IMR-90 (cell line): Measurements from ENCODE around the gene GRB10. TPM values are rescaled to one million over a fixed set of nuclear protein-coding genes. Genes with fewer than 3 reads are reported as not detected.

ENCODE experiments used
- ATAC-seq: fragments of 200-7000 bp; cut with Tn5 transposase; 2 replicates; pipeline ENCODE4 v1.9.1; 2020; ENCODE audit warnings: low read depth, mild to moderate bottlenecking, moderate library complexity
- BruUV-seq: library from RNA; stranded (reverse); fragments of 400-500 nt; replicated peaks from 2 replicates; lab custom pipeline; 2021; lab: Mats Ljungman, UMichigan
- CTCF ChIA-PET: fragments of 300-600 bp; formaldehyde crosslinking; extraction: SDS; loops from one replicate; lab custom pipeline; 2021; ENCODE audit warnings: antibody characterized with exemption; lab: Yijun Ruan, JAX
- POLR2A ChIA-PET: fragments of 300-600 bp; sonication (Branson Sonifier 250); formaldehyde crosslinking; loops from one replicate; lab custom pipeline; 2022; ENCODE audit warnings: antibody characterized with exemption; ENCODE audit not compliant: unreplicated experiment; lab: Charles Lee
- DNase-seq: peaks from one replicate; pipeline ENCODE4 v3.0.0; 2013
- H2AFZ ChIP-seq: replicated peaks from 2 replicates; pipeline ENCODE3; 2013; ENCODE audit warnings: low read length, mild to moderate bottlenecking; ENCODE audit not compliant: poor library complexity
- H2AK5ac ChIP-seq: 2 replicates; pipeline ENCODE4 v1.6.1; 2013; ENCODE audit warnings: low read depth, low read length, inconsistent platforms
- H2AK9ac ChIP-seq: replicated peaks from 2 replicates; pipeline ENCODE3; 2013; ENCODE audit warnings: mild to moderate bottlenecking, low read depth, low read length, moderate library complexity; ENCODE audit not compliant: poor library complexity
- H2BK120ac ChIP-seq: 2 replicates; pipeline ENCODE4 v1.6.1; 2013; ENCODE audit warnings: low read depth, low read length, inconsistent platforms
- H2BK15ac ChIP-seq: 3 replicates; pipeline ENCODE4 v1.6.1; 2013; ENCODE audit warnings: low read depth, low read length, inconsistent platforms
- H2BK20ac ChIP-seq: 2 replicates; pipeline ENCODE4 v1.6.1; 2013; ENCODE audit warnings: low read depth, mild to moderate bottlenecking, inconsistent platforms, low read length, moderate library complexity
- H2BK5ac ChIP-seq: 2 replicates; pipeline ENCODE4 v1.6.1; 2013; ENCODE audit warnings: mild to moderate bottlenecking, low read depth, low read length, inconsistent platforms; ENCODE audit not compliant: poor library complexity, severe bottlenecking
- H3K14ac ChIP-seq: replicated peaks from 2 replicates; pipeline ENCODE4 v1.6.1; 2013; ENCODE audit warnings: low read depth, low read length, inconsistent platforms
- H3K18ac ChIP-seq: 2 replicates; pipeline ENCODE4 v1.6.1; 2013; ENCODE audit warnings: low read depth, low read length, control low read depth
- H3K23ac ChIP-seq: 2 replicates; pipeline ENCODE4 v1.6.1; 2013; ENCODE audit warnings: low read depth, low read length, inconsistent platforms
- H3K27ac ChIP-seq: 2 replicates; pipeline ENCODE4 v1.5.1; 2013; ENCODE audit warnings: mild to moderate bottlenecking, control low read depth, low read length; ENCODE audit not compliant: insufficient read depth
- H3K27me3 ChIP-seq: 2 replicates; pipeline ENCODE4 v1.6.1; 2013; ENCODE audit warnings: low read length; ENCODE audit not compliant: control insufficient read depth, insufficient read depth
- H3K36me3 ChIP-seq: 2 replicates; pipeline ENCODE4 v1.6.1; 2013; ENCODE audit warnings: low read length, mixed read lengths; ENCODE audit not compliant: control insufficient read depth, insufficient read depth
- H3K4ac ChIP-seq: 2 replicates; pipeline ENCODE4 v1.6.1; 2013; ENCODE audit warnings: low read depth, low read length, inconsistent platforms
- H3K4me1 ChIP-seq: 2 replicates; pipeline ENCODE4 v1.6.1; 2013; ENCODE audit warnings: low read length, mixed read lengths; ENCODE audit not compliant: control insufficient read depth, insufficient read depth
- H3K4me2 ChIP-seq: 2 replicates; pipeline ENCODE4 v1.6.1; 2013; ENCODE audit warnings: low read depth, mild to moderate bottlenecking, control low read depth, low read length, moderate library complexity
- H3K4me3 ChIP-seq: 2 replicates; pipeline ENCODE4 v1.5.1; 2013; ENCODE audit warnings: low read depth, mild to moderate bottlenecking, control low read depth, low read length, moderate library complexity; ENCODE audit not compliant: insufficient read depth
- H3K56ac ChIP-seq: 2 replicates; pipeline ENCODE4 v1.6.1; 2013; ENCODE audit warnings: low read length, inconsistent platforms; ENCODE audit not compliant: insufficient read depth; ENCODE audit errors: extremely low read depth
- H3K79me1 ChIP-seq, 2 experiments: 2 replicates each; pipeline ENCODE4 v1.6.1; 2013; ENCODE audit warnings: low read length in 2 of 2, inconsistent platforms in 1 of 2, low read depth in 1 of 2
- H3K9ac ChIP-seq: 2 replicates; pipeline ENCODE4 v1.6.1; 2013; ENCODE audit warnings: low read depth, low read length, control low read depth
- H3K9me1 ChIP-seq: 2 replicates; pipeline ENCODE4 v1.6.1; 2013; ENCODE audit warnings: low read length, inconsistent platforms; ENCODE audit not compliant: insufficient read depth
- H3K9me3 ChIP-seq: 2 replicates; pipeline ENCODE4 v1.6.1; 2013; ENCODE audit warnings: low read length; ENCODE audit not compliant: control insufficient read depth, insufficient read depth
- H4K20me1 ChIP-seq: 2 replicates; pipeline ENCODE4 v1.6.1; 2013; ENCODE audit warnings: low read length, inconsistent platforms; ENCODE audit not compliant: insufficient read depth
- H4K5ac ChIP-seq: 2 replicates; pipeline ENCODE4 v1.6.1; 2013; ENCODE audit warnings: mild to moderate bottlenecking, low read depth, low read length, control low read depth
- H4K8ac ChIP-seq, 2 experiments: 2 replicates each; pipeline ENCODE4 v1.6.1; 2013; ENCODE audit warnings: low read depth in 2 of 2, low read length in 2 of 2, control low read depth in 1 of 2, inconsistent platforms in 1 of 2
- H4K91ac ChIP-seq: 2 replicates; pipeline ENCODE4 v1.6.1; 2013; ENCODE audit warnings: low read depth, low read length, inconsistent platforms; ENCODE audit not compliant: insufficient read depth
- BHLHE40 ChIP-seq: fragments of 150-350 bp; IDR thresholded peaks from 2 replicates; pipeline ENCODE4 v1.6.1; 2016; ENCODE audit warnings: mild to moderate bottlenecking, low read depth, low read length
- CEBPB ChIP-seq: IDR thresholded peaks from 2 replicates; pipeline ENCODE4 v1.6.1; 2012; ENCODE audit warnings: low read depth, low read length, improper control_type of control experiment
- ELK1 ChIP-seq: fragments of 150-350 bp; IDR thresholded peaks from 2 replicates; pipeline ENCODE4 v1.6.1; 2016; ENCODE audit warnings: low read depth, mild to moderate bottlenecking, low read length, moderate library complexity, borderline replicate concordance
- FOS ChIP-seq: fragments of 150-350 bp; IDR thresholded peaks from 2 replicates; pipeline ENCODE4 v1.6.1; 2016; ENCODE audit warnings: low read depth, low read length
- MXI1 ChIP-seq: IDR thresholded peaks from 2 replicates; pipeline ENCODE4 v1.6.1; 2012; ENCODE audit warnings: low read depth, mild to moderate bottlenecking, low read length, moderate library complexity, borderline replicate concordance
- NFE2L2 ChIP-seq: fragments of 150-350 bp; IDR thresholded peaks from 2 replicates; pipeline ENCODE4 v1.6.1; 2016; ENCODE audit warnings: low read depth, mild to moderate bottlenecking, low read length
- POLR2A ChIP-seq: IDR thresholded peaks from 2 replicates; pipeline ENCODE4 v1.6.1; 2012; ENCODE audit warnings: mild to moderate bottlenecking, low read depth, low read length
- RFX5 ChIP-seq: IDR thresholded peaks from 2 replicates; pipeline ENCODE4 v1.8.0; 2012; ENCODE audit warnings: low read depth, mild to moderate bottlenecking, low read length, moderate library complexity
- SMC3 ChIP-seq: fragments of 150-350 bp; IDR thresholded peaks from 2 replicates; pipeline ENCODE4 v1.6.1; 2016; ENCODE audit warnings: low read depth, mild to moderate bottlenecking, antibody characterized with exemption, low read length, moderate library complexity
- USF2 ChIP-seq: fragments of 150-350 bp; IDR thresholded peaks from 2 replicates; pipeline ENCODE4 v1.6.1; 2017; ENCODE audit warnings: mild to moderate bottlenecking, antibody characterized with exemption, low read length, low read depth
- WGBS, 2 experiments: methylation state at CpG; one replicate each; pipeline versions ENCODE4 v1.1.5 to v1.1.7; 2013; ENCODE audit warnings: missing lambda C conversion rate in 2 of 2; ENCODE audit not compliant: insufficient read length in 1 of 2; ENCODE audit errors: extremely low coverage in 2 of 2; 5-methylcytosine and 5-hydroxymethylcytosine counted together
- dilution Hi-C: fragments of 300-500 bp; cut with HindIII; formaldehyde crosslinking; loops from one replicate; pipeline ENCODE4 v1.14.3; 2018; ENCODE audit warnings: low sequenced_read_pairs; ENCODE audit not compliant: unreplicated experiment
- in situ Hi-C: fragments of 300-500 bp; cut with MboI; formaldehyde crosslinking; loops from 3 replicates; pipeline ENCODE4 v1.14.3; 2019; ENCODE audit warnings: low sequenced_read_pairs, inconsistent platforms, mixed read lengths
- intact Hi-C: fragments of 100-400 bp; cut with micrococcal nuclease; formaldehyde crosslinking; loops from 2 replicates; pipeline ENCODE4 v1.10.0; 2022
- polyA plus RNA-seq, 3 experiments: library from polyadenylated mRNA; depleted of rRNA; stranded (reverse); fragments of >200 nt; gene quantifications; 2 replicates each; pipeline ENCODE4 v1.2.3, GENCODE V29; 2012; ENCODE audit warnings: low replicate concordance in 1 of 3
- total RNA-seq: library from RNA; depleted of rRNA; stranded (reverse); fragments of >200 nt; gene quantifications from 2 replicates; pipeline ENCODE4 v1.2.3, GENCODE V29; 2012

Gene GRB10
- total and polyA plus RNA-seq, 2 of the 4 experiments (the other 2 are of a cell fraction), result 6.3 to 15.1 TPM

DNA sequence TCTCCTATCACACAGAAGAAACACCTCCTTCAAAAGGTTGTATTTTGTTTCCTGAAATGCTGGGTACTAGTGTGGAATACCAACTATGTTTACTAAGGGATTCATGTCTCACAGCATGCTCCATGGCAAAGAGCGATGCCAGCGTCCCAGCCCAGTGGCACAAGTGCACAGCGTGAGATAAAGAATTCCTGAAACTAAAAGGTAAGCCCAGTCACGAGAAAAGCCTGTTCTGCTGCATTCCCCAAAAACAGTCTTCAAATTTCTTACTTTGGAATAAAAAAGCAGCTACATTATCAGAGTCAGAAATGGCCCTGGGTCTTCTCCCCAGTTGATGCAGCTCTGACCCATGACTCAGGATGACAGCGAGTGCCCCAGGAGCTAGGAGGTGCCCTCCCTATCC lies 164.4 kb downstream of the GRB10 start:
- Histone ChIP-seq H3K9ac (no peak overlapping the region), H3K4me1 (no peaks in the 10 kb centered on the region), H2BK15ac (no peak overlapping the region), H4K5ac (no peak overlapping the region), H3K9me1 (peaks cover 4% of the 10 kb centered on the region; the same call in 1 of the 2 replicates), H2AFZ (no peak overlapping the region), H2AK5ac (no peak overlapping the region), H3K56ac (no peak overlapping the region), H3K18ac (no peak overlapping the region), H4K91ac (no peak overlapping the region), H3K14ac (no peak overlapping the region), H2AK9ac (no peak overlapping the region), H3K4me3 (no peak overlapping the region), H2BK20ac (no peak overlapping the region), H3K4ac (no peak overlapping the region), H4K20me1 (no peaks in the 10 kb centered on the region), H3K27ac (no peak overlapping the region), H3K4me2 (no peak overlapping the region), H3K9me3 (no peaks in the 10 kb centered on the region), H3K36me3 (peaks cover 24% of the 10 kb centered on the region), H3K79me1 (peaks cover 0 to 4% of the 10 kb centered on the region in 2 experiments; a peak in 1 of 4 replicates), H2BK5ac (no peak overlapping the region), H3K23ac (no peak overlapping the region), H2BK120ac (no peak overlapping the region), H4K8ac (no peak overlapping the region), H3K27me3 (no peaks in the 10 kb centered on the region)
- BruUV-seq, result no TSS peak
- ATAC-seq (no peak), DNase-seq (no peak)
- 100% methylated on average over 3 of the region's 5 CpGs; no CpG with 5 or more reads in 1 of the 2 experiments for WGBS, 2 experiments
- in situ Hi-C loops, result no loop called here
- TF ChIP-seq CEBPB (no peak), RFX5 (no peak), SMC3 (no peak), ELK1 (no peak), FOS (no peak), NFE2L2 (no peak), MXI1 (no peak), USF2 (no peak), BHLHE40 (no peak), POLR2A (no peak)
- ChIA-PET CTCF (no interaction called here), POLR2A (no interaction called here)
- intact Hi-C loops, result no loop called here
- dilution Hi-C loops, result no loop called here
